Kidney (tissue), 14 donors: Measurements from ENCODE around the gene TLE3. TPM values are rescaled to one million over a fixed set of nuclear protein-coding genes. Genes with fewer than 3 reads are reported as not detected.
A peak's percentile ranks its signal among the peaks of the same experiment; 100 is the strongest.

Experiments
- DNase-seq, 5 donors: peaks; one replicate each; pipeline ENCODE4 v3.0.0-alpha.2; 2013 to 2020
- FAIRE-seq: peaks from 2 replicates; lab custom pipeline; 2012; peaks lifted over from hg19 to GRCh38; lab: Jason Lieb, UNC
- H3K27ac ChIP-seq, 2 donors: one replicate each; pipeline ENCODE4 v1.7.0; 2013; ENCODE audit warnings: low read depth in 2 of 2, low read length in 2 of 2, inconsistent platforms in 1 of 2
- H3K27me3 ChIP-seq: one replicate; pipeline ENCODE4 v1.7.1; 2013; ENCODE audit warnings: low read length, inconsistent platforms; ENCODE audit not compliant: control insufficient read depth, insufficient read depth
- H3K36me3 ChIP-seq, 3 donors: one replicate each; pipeline versions ENCODE4 v1.7.0 to v1.7.1; 2013; ENCODE audit warnings: low read length in 3 of 3, control low read depth in 1 of 3, inconsistent platforms in 1 of 3; ENCODE audit not compliant: insufficient read depth in 3 of 3, control insufficient read depth in 2 of 3
- H3K4me1 ChIP-seq, 3 donors: one replicate each; pipeline versions ENCODE4 v1.7.0 to v1.7.1; 2013; ENCODE audit warnings: low read length in 3 of 3, inconsistent platforms in 1 of 3, low read depth in 1 of 3; ENCODE audit not compliant: control insufficient read depth in 2 of 3, insufficient read depth in 2 of 3
- H3K4me3 ChIP-seq, 3 donors: one replicate each; pipeline versions ENCODE4 v1.7.0 to v1.8.1; 2013; ENCODE audit warnings: low read length in 3 of 3, control low read depth in 1 of 3, inconsistent platforms in 1 of 3
- H3K9ac ChIP-seq, 3 donors: one replicate each; pipeline versions ENCODE4 v1.7.0 to v1.7.1; 2013; ENCODE audit warnings: low read length in 3 of 3, control low read depth in 1 of 3, inconsistent platforms in 1 of 3
- H3K9me3 ChIP-seq, 3 donors: one replicate each; pipeline versions ENCODE4 v1.7.0 to v1.7.1; 2013; ENCODE audit warnings: low read length in 3 of 3, control low read depth in 1 of 3, inconsistent platforms in 1 of 3; ENCODE audit not compliant: control insufficient read depth in 2 of 3, insufficient read depth in 1 of 3
- CTCF ChIP-seq: IDR thresholded peaks from 3 replicates; pipeline ENCODE4 v1.5.1; 2012; ENCODE audit warnings: mild to moderate bottlenecking, moderate library complexity, borderline replicate concordance; ENCODE audit not compliant: insufficient read depth; ENCODE audit errors: extremely low read depth
- intact Hi-C: fragments of 100-400 bp; cut with DNase I; formaldehyde crosslinking; loops from one replicate; pipeline ENCODE4 v1.11.1; 2022
- polyA plus RNA-seq: library from polyadenylated mRNA; stranded (reverse); fragments of 350-450 nt; fragmentation: Illumina TruSeq; extraction: RNeasy Lipid Tissue Mini Kit (QIAGEN cat#74804); gene quantifications from one replicate; pipeline ENCODE4 v1.2.3, GENCODE V29; 2014; ENCODE audit warnings: low read depth, low replicate concordance; ENCODE audit not compliant: insufficient read depth
- total RNA-seq: library from RNA; stranded (reverse); fragmentation: NEBNext Ultra II Directional; extraction: Animal tissue kit (Norgen Biotek cat#: 25700); gene quantifications from one replicate; pipeline ENCODE4 v1.2.1, GENCODE V29; 2021
- donor health status: control.
- donor health status: control.
- donor health status: control.
- donor health status: control.
- donor health status: control.
- donor health status: DM: yes; HTN: yes; CAD: no.
- donor health status: Normal renal cell carcinoma (clear cell type).

TLE3 gene
- total and polyA plus RNA-seq, 2 donors from 2014 or later, result 10.3 to 71.7 TPM

GRCh38 chr15:70141376-70142071, 43.8 kb upstream of the TLE3 start:
- peaks cover 5% of the 10 kb centered on the region for H3K27me3 ChIP-seq
- H3K4me1 ChIP-seq, result peaks cover 0 to 8% (median 6%) of the 10 kb centered on the region in 3 donors
- intact Hi-C loops, result no loop called here
- no peak for TF ChIP-seq CTCF
- H3K9me3 ChIP-seq, result no peaks in the 10 kb centered on the region
- peak overlapping the region in 1 of 3 donors; percentile 14 for H3K9ac ChIP-seq
- no peak for DNase-seq
- FAIRE-seq, result no peak
- peak overlapping the region in 1 of 2 donors; percentile 38 for H3K27ac ChIP-seq
- H3K36me3 ChIP-seq, result no peaks in the 10 kb centered on the region
- peak overlapping the region in 2 of 3 donors; percentile 23 to 24 for H3K4me3 ChIP-seq

GRCh38 chr15:70140543-70141375, 43.0 kb upstream of the TLE3 start:
- H3K9me3 ChIP-seq, result no peaks in the 10 kb centered on the region
- H3K9ac ChIP-seq, result peak overlapping the region in 1 of 3 donors; percentile 14
- peak overlapping the region in 2 of 3 donors; percentile 23 to 24 for H3K4me3 ChIP-seq
- FAIRE-seq (no peak), DNase-seq (peak in 1 of 5 donors; percentile 51)
- H3K36me3 ChIP-seq, result no peaks in the 10 kb centered on the region
- intact Hi-C loops, result no loop called here
- no peak for TF ChIP-seq CTCF
- H3K27me3 ChIP-seq, result peaks cover 5% of the 10 kb centered on the region
- peaks cover 0 to 8% (median 6%) of the 10 kb centered on the region in 3 donors for H3K4me1 ChIP-seq
- H3K27ac ChIP-seq, result peak overlapping the region in 1 of 2 donors; percentile 38

GRCh38 chr15:70140025-70140542, 42.4 kb upstream of the TLE3 start:
- H3K4me1 ChIP-seq, result peaks cover 0 to 8% (median 6%) of the 10 kb centered on the region in 3 donors
- intact Hi-C loops, result no loop called here
- no peaks in the 10 kb centered on the region for H3K36me3 ChIP-seq
- no peaks in the 10 kb centered on the region for H3K9me3 ChIP-seq
- no peak for DNase-seq
- H3K27me3 ChIP-seq, result peaks cover 5% of the 10 kb centered on the region
- H3K9ac ChIP-seq, result no peak overlapping the region
- H3K4me3 ChIP-seq, result no peak overlapping the region
- H3K27ac ChIP-seq, result no peak overlapping the region
- no peak for FAIRE-seq
- TF ChIP-seq CTCF, result no peak
